Measurements from ENCODE around the gene RFC3. TPM values are rescaled to one million over a fixed set of nuclear protein-coding genes. Genes with fewer than 3 reads are reported as not detected.

Gene RFC3
- total and polyA plus RNA-seq, 9 of the 15 experiments (the other 6 are each of a cell fraction or from before 2014, with no cell fraction given), result 31.3 to 94.0 (median 54.0) TPM

- TF ChIP-seq, protein P1, sequence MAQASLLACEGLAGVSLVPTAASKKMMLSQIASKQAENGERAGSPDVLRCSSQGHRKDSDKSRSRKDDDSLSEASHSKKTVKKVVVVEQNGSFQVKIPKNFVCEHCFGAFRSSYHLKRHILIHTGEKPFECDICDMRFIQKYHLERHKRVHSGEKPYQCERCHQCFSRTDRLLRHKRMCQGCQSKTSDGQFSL (CRISPR knock-in tag; IDR thresholded peaks at IDR 0.05), result no peak
- TF ChIP-seq, protein P1 (tag; IDR thresholded peaks at IDR 0.05), result no peak
- 0 out of 2 replicates have a peak, but pooled peaks have one; percentile 14 for TF ChIP-seq MBD2 (IDR thresholded peaks at IDR 0.05; ENCODE audit: borderline replicate concordance, low read depth)
- TF ChIP-seq PML (IDR thresholded peaks at IDR 0.05; ENCODE audit: low read length), result 0 out of 2 replicates have a peak, but pooled peaks have one; percentile 43
- TF ChIP-seq, protein P2, sequence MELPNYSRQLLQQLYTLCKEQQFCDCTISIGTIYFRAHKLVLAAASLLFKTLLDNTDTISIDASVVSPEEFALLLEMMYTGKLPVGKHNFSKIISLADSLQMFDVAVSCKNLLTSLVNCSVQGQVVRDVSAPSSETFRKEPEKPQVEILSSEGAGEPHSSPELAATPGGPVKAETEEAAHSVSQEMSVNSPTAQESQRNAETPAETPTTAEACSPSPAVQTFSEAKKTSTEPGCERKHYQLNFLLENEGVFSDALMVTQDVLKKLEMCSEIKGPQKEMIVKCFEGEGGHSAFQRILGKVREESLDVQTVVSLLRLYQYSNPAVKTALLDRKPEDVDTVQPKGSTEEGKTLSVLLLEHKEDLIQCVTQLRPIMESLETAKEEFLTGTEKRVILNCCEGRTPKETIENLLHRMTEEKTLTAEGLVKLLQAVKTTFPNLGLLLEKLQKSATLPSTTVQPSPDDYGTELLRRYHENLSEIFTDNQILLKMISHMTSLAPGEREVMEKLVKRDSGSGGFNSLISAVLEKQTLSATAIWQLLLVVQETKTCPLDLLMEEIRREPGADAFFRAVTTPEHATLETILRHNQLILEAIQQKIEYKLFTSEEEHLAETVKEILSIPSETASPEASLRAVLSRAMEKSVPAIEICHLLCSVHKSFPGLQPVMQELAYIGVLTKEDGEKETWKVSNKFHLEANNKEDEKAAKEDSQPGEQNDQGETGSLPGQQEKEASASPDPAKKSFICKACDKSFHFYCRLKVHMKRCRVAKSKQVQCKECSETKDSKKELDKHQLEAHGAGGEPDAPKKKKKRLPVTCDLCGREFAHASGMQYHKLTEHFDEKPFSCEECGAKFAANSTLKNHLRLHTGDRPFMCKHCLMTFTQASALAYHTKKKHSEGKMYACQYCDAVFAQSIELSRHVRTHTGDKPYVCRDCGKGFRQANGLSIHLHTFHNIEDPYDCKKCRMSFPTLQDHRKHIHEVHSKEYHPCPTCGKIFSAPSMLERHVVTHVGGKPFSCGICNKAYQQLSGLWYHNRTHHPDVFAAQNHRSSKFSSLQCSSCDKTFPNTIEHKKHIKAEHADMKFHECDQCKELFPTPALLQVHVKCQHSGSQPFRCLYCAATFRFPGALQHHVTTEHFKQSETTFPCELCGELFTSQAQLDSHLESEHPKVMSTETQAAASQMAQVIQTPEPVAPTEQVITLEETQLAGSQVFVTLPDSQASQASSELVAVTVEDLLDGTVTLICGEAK (IDR thresholded peaks at IDR 0.05), result peak; percentile 75
- TF ChIP-seq, protein P2 (CRISPR knock-in tag; IDR thresholded peaks at IDR 0.05), result no peak
- TF ChIP-seq STAT5B (CRISPR knock-in tag; IDR thresholded peaks at IDR 0.05), result no peak
- TF ChIP-seq ZNF780A (CRISPR knock-in tag; IDR thresholded peaks at IDR 0.05), result no peak
- 0 out of 4 replicates have a peak, but pooled peaks of 1 of the 2 experiments have one; percentile 43 for TF ChIP-seq FOXK2 (conservative IDR thresholded peaks at IDR 0.05 in 1 of 2, IDR thresholded peaks at IDR 0.05 in 1 of 2; ENCODE audit: low read depth in 2 of 2)
- TF ChIP-seq, protein P3, sequence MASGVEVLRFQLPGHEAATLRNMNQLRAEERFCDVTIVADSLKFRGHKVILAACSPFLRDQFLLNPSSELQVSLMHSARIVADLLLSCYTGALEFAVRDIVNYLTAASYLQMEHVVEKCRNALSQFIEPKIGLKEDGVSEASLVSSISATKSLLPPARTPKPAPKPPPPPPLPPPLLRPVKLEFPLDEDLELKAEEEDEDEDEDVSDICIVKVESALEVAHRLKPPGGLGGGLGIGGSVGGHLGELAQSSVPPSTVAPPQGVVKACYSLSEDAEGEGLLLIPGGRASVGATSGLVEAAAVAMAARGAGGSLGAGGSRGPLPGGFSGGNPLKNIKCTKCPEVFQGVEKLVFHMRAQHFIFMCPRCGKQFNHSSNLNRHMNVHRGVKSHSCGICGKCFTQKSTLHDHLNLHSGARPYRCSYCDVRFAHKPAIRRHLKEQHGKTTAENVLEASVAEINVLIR (CRISPR knock-in tag; IDR thresholded peaks at IDR 0.05), result peak; percentile 90
- peak in 1 of 2 experiments; percentile 85; a peak in 2 of 4 replicates for TF ChIP-seq HDAC1 (IDR thresholded peaks at IDR 0.05)
- no peak for TF ChIP-seq TCF3 (CRISPR knock-in tag; IDR thresholded peaks at IDR 0.05)
- peak; percentile 39 for TF ChIP-seq TAF9B (IDR thresholded peaks at IDR 0.05; ENCODE audit: partially characterized antibody)
- TF ChIP-seq NR2C2 (CRISPR knock-in tag; IDR thresholded peaks at IDR 0.05), result no peak
- TF ChIP-seq NR2C2 (tag; IDR thresholded peaks at IDR 0.05), result 0 out of 2 replicates have a peak, but pooled peaks have one; percentile 43
- peak; percentile 89 for TF ChIP-seq GABPA (tag; conservative IDR thresholded peaks at IDR 0.05; ENCODE audit: low read depth)
Observed at GRCh38 chr13:33817901-33818706, at the start of gene RFC3 (continued).
